Nephron progenitor cell (in vitro differentiated cells): ENCODE results near the gene MACROD2.

Experiments
- DNase-seq: peaks from one replicate; pipeline ENCODE4 v3.0.0; 2021
- H3K27ac Mint-ChIP-seq: 2 replicates; pipeline ENCODE4 v1.8.0; 2021; ENCODE audit warnings: mild to moderate bottlenecking, moderate library complexity, mixed read lengths
- H3K27me3 Mint-ChIP-seq: 2 replicates; pipeline ENCODE4 v1.8.0; 2021; ENCODE audit warnings: mild to moderate bottlenecking, low read depth, mixed read lengths; ENCODE audit not compliant: poor library complexity
- H3K36me3 Mint-ChIP-seq: 2 replicates; pipeline ENCODE4 v1.8.0; 2021; ENCODE audit warnings: low read depth, mixed read lengths
- H3K4me1 Mint-ChIP-seq: 2 replicates; pipeline ENCODE4 v1.8.0; 2021; ENCODE audit warnings: mixed read lengths
- H3K4me3 Mint-ChIP-seq: 2 replicates; pipeline ENCODE4 v1.8.0; 2021; ENCODE audit warnings: mild to moderate bottlenecking, moderate library complexity, mixed read lengths
- H3K9me3 Mint-ChIP-seq: 2 replicates; pipeline ENCODE4 v1.8.0; 2021; ENCODE audit warnings: mild to moderate bottlenecking, moderate library complexity, mixed read lengths
- CTCF ChIP-seq: fragments of 200-600 bp; sonication (generic); IDR thresholded peaks from 2 replicates; pipeline ENCODE4 v1.5.0; 2021; ENCODE audit warnings: antibody characterized with exemption

Gene MACROD2

GRCh38 chr20:16027686-16028085 is 2032.4 kb downstream of the MACROD2 start:
- no peak overlapping the region for H3K4me3 Mint-ChIP-seq
- peaks cover 16% of the 10 kb centered on the region for H3K4me1 Mint-ChIP-seq
- no peak overlapping the region for H3K27ac Mint-ChIP-seq
- TF ChIP-seq CTCF: no peak
- peaks cover 8% of the 10 kb centered on the region for H3K27me3 Mint-ChIP-seq
- DNase-seq: no peak
- H3K9me3 Mint-ChIP-seq: no peaks in the 10 kb centered on the region
- no peaks in the 10 kb centered on the region for H3K36me3 Mint-ChIP-seq

GRCh38 chr20:16028923-16029322 is 2033.6 kb downstream of the MACROD2 start:
- H3K27ac Mint-ChIP-seq: no peak overlapping the region
- no peaks in the 10 kb centered on the region for H3K36me3 Mint-ChIP-seq
- H3K27me3 Mint-ChIP-seq: peaks cover 11% of the 10 kb centered on the region
- H3K4me1 Mint-ChIP-seq: peaks cover 16% of the 10 kb centered on the region
- no peak overlapping the region for H3K4me3 Mint-ChIP-seq
- H3K9me3 Mint-ChIP-seq: no peaks in the 10 kb centered on the region
- TF ChIP-seq CTCF: no peak
- DNase-seq: no peak

- Mint-ChIP-seq H3K27ac (no peak overlapping the region), H3K4me3 (no peak overlapping the region), H3K27me3 (peaks cover 11% of the 10 kb centered on the region), H3K4me1 (peaks cover 6% of the 10 kb centered on the region), H3K9me3 (no peaks in the 10 kb centered on the region), H3K36me3 (no peaks in the 10 kb centered on the region)
- DNase-seq: no peak
- TF ChIP-seq CTCF: no peak
Measured at GRCh38 chr20:16030253-16030652, 2034.9 kb downstream of the MACROD2 start.

- Mint-ChIP-seq H3K27me3 (peaks cover 11% of the 10 kb centered on the region), H3K4me3 (no peak overlapping the region), H3K27ac (no peak overlapping the region), H3K36me3 (no peaks in the 10 kb centered on the region), H3K4me1 (peaks cover 1% of the 10 kb centered on the region), H3K9me3 (no peaks in the 10 kb centered on the region)
- no peak for DNase-seq
- no peak for TF ChIP-seq CTCF
Measured at GRCh38 chr20:16035576-16035975, 2040.3 kb downstream of the MACROD2 start.

- no peaks in the 10 kb centered on the region for H3K9me3 Mint-ChIP-seq
- H3K27ac Mint-ChIP-seq: no peak overlapping the region
- no peak for DNase-seq
- H3K4me1 Mint-ChIP-seq: peaks cover 5% of the 10 kb centered on the region
- TF ChIP-seq CTCF: no peak
- no peak overlapping the region for H3K4me3 Mint-ChIP-seq
- H3K36me3 Mint-ChIP-seq: no peaks in the 10 kb centered on the region
- peaks cover 11% of the 10 kb centered on the region for H3K27me3 Mint-ChIP-seq
Measured at GRCh38 chr20:16036331-16036730, 2041.0 kb downstream of the MACROD2 start.

- no peak for TF ChIP-seq CTCF
- Mint-ChIP-seq H3K27me3 (peaks cover 3% of the 10 kb centered on the region), H3K36me3 (no peaks in the 10 kb centered on the region)
Measured at GRCh38 chr20:16040742-16041141, 2045.4 kb downstream of the MACROD2 start.

More at GRCh38 chr20:16040742-16041141, 2045.4 kb downstream of the MACROD2 start:
- no peak overlapping the region for H3K27ac Mint-ChIP-seq
- no peaks in the 10 kb centered on the region for H3K9me3 Mint-ChIP-seq
- no peak for DNase-seq
- H3K4me1 Mint-ChIP-seq: peaks cover 12% of the 10 kb centered on the region
- H3K4me3 Mint-ChIP-seq: no peak overlapping the region
